ENCODE data around the gene HMGN1. TPM values are rescaled to one million over a fixed set of nuclear protein-coding genes. Genes with fewer than 3 reads are reported as not detected.
A peak's percentile ranks its signal among the peaks of the same experiment; 100 is the strongest.

Gene HMGN1
- polyA plus RNA-seq, 1 of the 3 experiments (the other 2 are of a cell fraction) = 219 TPM

GRCh38 chr21:39375446-39375845 lies 26.6 kb upstream of the HMGN1 start:
- no peaks in the 10 kb centered on the region for H3K79me2 ChIP-seq (ENCODE audit: insufficient read depth)
- POLR2A ChIA-PET = no interaction called here
- H3K9ac ChIP-seq = no peak overlapping the region
- no peaks in the 10 kb centered on the region for H4K20me1 ChIP-seq (ENCODE audit: insufficient read depth)
- no peaks in the 10 kb centered on the region for H3F3A ChIP-seq (replicated peaks; ENCODE audit: insufficient read depth)
- 64% methylated on average over 2 of the region's 2 CpGs for WGBS (ENCODE audit: low lambda C conversion rate)
- no peaks in the 10 kb centered on the region for H3K9me2 ChIP-seq
- H3K4me2 ChIP-seq = no peak overlapping the region
- H3K27me3 ChIP-seq (ENCODE audit: insufficient read depth) = no peaks in the 10 kb centered on the region
- no peaks in the 10 kb centered on the region for H3K36me3 ChIP-seq (replicated peaks in 1 of 2; ENCODE audit: control insufficient read depth in 1 of 2, insufficient read depth in 2 of 2, low read length in 1 of 2)
- H3K27ac ChIP-seq (ENCODE audit: low read depth in 2 of 2, low read length in 1 of 2) = no peak overlapping the region
- DNase-seq = no peak
- H3K9me3 ChIP-seq = no peaks in the 10 kb centered on the region
- H2AFZ ChIP-seq (ENCODE audit: low read depth) = no peak overlapping the region
- TF ChIP-seq NRF1 (IDR thresholded peaks at IDR 0.05; ENCODE audit: low read depth, low read length) = no peak
- no peak for TF ChIP-seq CTCF (IDR thresholded peaks at IDR 0.05)
- TF ChIP-seq GATA2 (CRISPR knock-in tag; IDR thresholded peaks at IDR 0.05) = no peak
- no peak for TF ChIP-seq YY1 (IDR thresholded peaks at IDR 0.05; ENCODE audit: low read depth)
- TF ChIP-seq RAD21 (IDR thresholded peaks at IDR 0.05; ENCODE audit: low read length) = no peak
- TF ChIP-seq RXRA (IDR thresholded peaks at IDR 0.05; ENCODE audit: borderline replicate concordance, low read depth) = no peak
- TF ChIP-seq GABPA (IDR thresholded peaks at IDR 0.05; ENCODE audit: low read depth) = no peak
- TF ChIP-seq POLR2AphosphoS5 (IDR thresholded peaks at IDR 0.05; ENCODE audit: low read depth, low read length) = no peak
- no peak for TF ChIP-seq JUND (IDR thresholded peaks at IDR 0.05)
- TF ChIP-seq USF1 (IDR thresholded peaks at IDR 0.05; ENCODE audit: borderline replicate concordance, low read depth) = no peak
- no peak for TF ChIP-seq FOSL2 (IDR thresholded peaks at IDR 0.05; ENCODE audit: borderline replicate concordance, low read depth)
- no peak for TF ChIP-seq ELF1 (IDR thresholded peaks at IDR 0.05)
- TF ChIP-seq SIN3A (IDR thresholded peaks at IDR 0.05; ENCODE audit: borderline replicate concordance, low read depth, low read length) = no peak
- TF ChIP-seq TEAD4 (IDR thresholded peaks at IDR 0.05; ENCODE audit: borderline replicate concordance, insufficient read depth) = no peak
- TF ChIP-seq USF2 (IDR thresholded peaks at IDR 0.05; ENCODE audit: borderline replicate concordance, low read depth, low read length) = no peak
- no peak for TF ChIP-seq SMC3 (IDR thresholded peaks at IDR 0.05; ENCODE audit: low read depth, low read length)
- H3K4me1 ChIP-seq (ENCODE audit: control insufficient read depth in 1 of 2, insufficient read depth in 2 of 2, low read depth in 1 of 2, low read length in 1 of 2) = no peaks in the 10 kb centered on the region
- CTCF ChIA-PET = interaction anchor here (0.6 to 2.7 kb wide), 3 partner anchors 12 to 65 kb away, joined by 3 to 15 read pairs (median 5); no protein-coding TSS in a partner anchor
- no peak overlapping the region for H3K4me3 ChIP-seq (ENCODE audit: low read depth in 2 of 2, low read length in 1 of 2)

GRCh38 chr21:39374046-39374445 lies 25.2 kb upstream of the HMGN1 start:
- H3K27me3 ChIP-seq (ENCODE audit: insufficient read depth) = no peaks in the 10 kb centered on the region
- H3K79me2 ChIP-seq (ENCODE audit: insufficient read depth) = no peaks in the 10 kb centered on the region
- no peak overlapping the region for H3K4me3 ChIP-seq (ENCODE audit: low read depth in 2 of 2, low read length in 1 of 2)
- CTCF ChIA-PET = interaction anchor here (0.6 to 2.7 kb wide), 8 partner anchors 12 to 66 kb away, joined by 3 to 15 read pairs (median 4); no protein-coding TSS in a partner anchor
- no peaks in the 10 kb centered on the region for H4K20me1 ChIP-seq (ENCODE audit: insufficient read depth)
- no peaks in the 10 kb centered on the region for H3K9me2 ChIP-seq
- H2AFZ ChIP-seq (ENCODE audit: low read depth) = peak overlapping the region; percentile 70
- no peak overlapping the region for H3K4me2 ChIP-seq
- H3F3A ChIP-seq (replicated peaks; ENCODE audit: insufficient read depth) = no peaks in the 10 kb centered on the region
- DNase-seq = no peak
- H3K9ac ChIP-seq = no peak overlapping the region
- WGBS (ENCODE audit: low lambda C conversion rate) = 66% methylated on average over 6 of the region's 6 CpGs
- TF ChIP-seq ELF1 (IDR thresholded peaks at IDR 0.05) (no peak), CTCF (IDR thresholded peaks at IDR 0.05) (no peak)
- no peak overlapping the region for H3K27ac ChIP-seq (ENCODE audit: low read depth in 2 of 2, low read length in 1 of 2)
- H3K4me1 ChIP-seq (ENCODE audit: control insufficient read depth in 1 of 2, insufficient read depth in 2 of 2, low read depth in 1 of 2, low read length in 1 of 2) = no peaks in the 10 kb centered on the region
- POLR2A ChIA-PET = interaction anchor here (2.0 kb wide), 1 partner anchor 25 kb away, joined by 6 read pairs; the partner anchor contains the start of gene HMGN1
- H3K9me3 ChIP-seq = no peaks in the 10 kb centered on the region
- no peaks in the 10 kb centered on the region for H3K36me3 ChIP-seq (replicated peaks in 1 of 2; ENCODE audit: control insufficient read depth in 1 of 2, insufficient read depth in 2 of 2, low read length in 1 of 2)

Data from SK-N-SH (cell line).